ENCODE measurements around the gene ACTL8.

Gene ACTL8

GRCh38 chr1:17773591-17774326, 18.6 kb downstream of the ACTL8 start:
- DNase-seq = no peak

GRCh38 chr1:17774452-17774851, 19.3 kb downstream of the ACTL8 start:
- no peak for DNase-seq

GRCh38 chr1:17775796-17776195, 20.7 kb downstream of the ACTL8 start:
- DNase-seq = no peak

GRCh38 chr1:17776426-17776825, 21.3 kb downstream of the ACTL8 start:
- no peak for DNase-seq

GRCh38 chr1:17777330-17777729, 22.2 kb downstream of the ACTL8 start:
- DNase-seq = no peak

GRCh38 chr1:17777818-17778217, 22.7 kb downstream of the ACTL8 start:
- DNase-seq = no peak

- no peak for DNase-seq
Observed at GRCh38 chr1:17780916-17781315, 25.8 kb downstream of the ACTL8 start.

GRCh38 chr1:17789926-17790325, 34.8 kb downstream of the ACTL8 start:
- no peak for DNase-seq

- DNase-seq = no peak
Observed at GRCh38 chr1:17790383-17791054, 35.4 kb downstream of the ACTL8 start.

GRCh38 chr1:17791055-17791390, 35.9 kb downstream of the ACTL8 start:
- DNase-seq = no peak

GRCh38 chr1:17791480-17791879, 36.3 kb downstream of the ACTL8 start:
- no peak for DNase-seq

GRCh38 chr1:17792421-17792820, 37.3 kb downstream of the ACTL8 start:
- no peak for DNase-seq

GRCh38 chr1:17795081-17795809, 40.1 kb downstream of the ACTL8 start:
- DNase-seq = no peak

- DNase-seq = no peak
Observed at GRCh38 chr1:17795836-17796645, 40.9 kb downstream of the ACTL8 start.

- DNase-seq = no peak
Observed at GRCh38 chr1:17797478-17797877, 42.3 kb downstream of the ACTL8 start.

- DNase-seq = no peak
Observed at GRCh38 chr1:17798011-17798410, 42.9 kb downstream of the ACTL8 start.

- no peak for DNase-seq
Observed at GRCh38 chr1:17798799-17799382, 43.8 kb downstream of the ACTL8 start.

GRCh38 chr1:17799642-17800041, 44.5 kb downstream of the ACTL8 start:
- no peak for DNase-seq

GRCh38 chr1:17802164-17802563, 47.0 kb downstream of the ACTL8 start:
- DNase-seq = no peak

- no peak for DNase-seq
Observed at GRCh38 chr1:17802945-17803344, 47.8 kb downstream of the ACTL8 start.

- DNase-seq = no peak
Observed at GRCh38 chr1:17805869-17806684, 50.9 kb downstream of the ACTL8 start.

GRCh38 chr1:17808816-17809215, 53.7 kb downstream of the ACTL8 start:
- DNase-seq = no peak
